CD4-positive, alpha-beta memory T cell (primary cell): ENCODE results near the gene NBAS. TPM values are rescaled to one million over a fixed set of nuclear protein-coding genes. Genes with fewer than 3 reads are reported as not detected.

Experiments
- CTCF ChIA-PET: fragments of 350-600 bp; sonication (Branson Sonifier 250); formaldehyde crosslinking; loops from one replicate; lab custom pipeline; 2021; ENCODE audit warnings: inconsistent platforms; ENCODE audit not compliant: partially characterized antibody; lab: Charles Lee
- POLR2A ChIA-PET: fragments of 350-600 bp; sonication (Branson Sonifier 250); formaldehyde crosslinking; loops from one replicate; lab custom pipeline; 2021; ENCODE audit not compliant: partially characterized antibody; lab: Charles Lee
- DNase-seq, 5 donors: peaks; one replicate each; pipeline versions ENCODE4 v3.0.0 to v3.0.0-alpha.2; 2020 to 2022; ENCODE audit warnings: mixed read lengths in 1 of 5
- H3K27ac ChIP-seq: one replicate; pipeline ENCODE4 v1.7.0; 2013; ENCODE audit warnings: low read depth, low read length
- H3K27me3 ChIP-seq: 2 replicates; pipeline ENCODE4 v1.7.0; 2013; ENCODE audit warnings: mild to moderate bottlenecking, low read length, moderate library complexity; ENCODE audit not compliant: insufficient read depth
- H3K36me3 ChIP-seq: 2 replicates; pipeline ENCODE4 v1.7.0; 2013; ENCODE audit warnings: mild to moderate bottlenecking, low read length, moderate library complexity; ENCODE audit not compliant: insufficient read depth
- H3K4me1 ChIP-seq: 2 replicates; pipeline ENCODE4 v1.7.0; 2013; ENCODE audit warnings: mild to moderate bottlenecking, low read length, moderate library complexity; ENCODE audit not compliant: insufficient read depth
- H3K4me3 ChIP-seq, 2 donors: one replicate each; pipeline ENCODE4 v1.7.0; 2013; ENCODE audit warnings: low read length in 2 of 2, mild to moderate bottlenecking in 1 of 2
- H3K9me3 ChIP-seq, 2 donors: one replicate each; pipeline ENCODE4 v1.7.0; 2013; ENCODE audit warnings: low read length in 2 of 2, control low read depth in 1 of 2; ENCODE audit not compliant: control insufficient read depth in 1 of 2
- H3K27ac Mint-ChIP-seq, 7 donors: one replicate each; pipeline ENCODE4 v1.8.0; 2020 to 2021; ENCODE audit warnings: mixed read lengths in 7 of 7, mild to moderate bottlenecking in 6 of 7, inconsistent platforms in 3 of 7, moderate library complexity in 3 of 7
- H3K27me3 Mint-ChIP-seq, 2 donors: one replicate each; pipeline ENCODE4 v1.8.0; 2020 to 2021; ENCODE audit warnings: mixed read lengths in 2 of 2
- H3K36me3 Mint-ChIP-seq, 2 donors: one replicate each; pipeline ENCODE4 v1.8.0; 2020 to 2021; ENCODE audit warnings: mixed read lengths in 2 of 2, inconsistent platforms in 1 of 2, mild to moderate bottlenecking in 1 of 2
- H3K4me1 Mint-ChIP-seq, 4 donors: one replicate each; pipeline ENCODE4 v1.8.0; 2020 to 2021; ENCODE audit warnings: mixed read lengths in 4 of 4, mild to moderate bottlenecking in 1 of 4
- H3K4me3 Mint-ChIP-seq, 8 donors: one replicate each; pipeline ENCODE4 v1.8.0; 2020 to 2021; ENCODE audit warnings: mixed read lengths in 8 of 8, mild to moderate bottlenecking in 7 of 8, moderate library complexity in 6 of 8, inconsistent platforms in 3 of 8
- H3K9me3 Mint-ChIP-seq, 8 donors: one replicate each; pipeline ENCODE4 v1.8.0; 2020 to 2021; ENCODE audit warnings: mixed read lengths in 8 of 8, mild to moderate bottlenecking in 5 of 8, inconsistent platforms in 3 of 8, moderate library complexity in 1 of 8
- intact Hi-C: fragments of 100-400 bp; cut with micrococcal nuclease; formaldehyde crosslinking; loops from one replicate; pipeline ENCODE4 v1.15.1; 2023
- polyA plus RNA-seq, 2 donors: library from polyadenylated mRNA; unstranded; fragments of 300-500 nt; fragmentation: Illumina TruSeq; gene quantifications; one replicate each; pipeline ENCODE4 v1.2.3, GENCODE V29; 2021
- total RNA-seq, 2 experiments: library from RNA; stranded (reverse); gene quantifications; one replicate each; pipeline ENCODE4 v1.2.3, GENCODE V29; 2021

The NBAS gene
- total and polyA plus RNA-seq, 4 experiments from 2014 or later: 16.1 to 37.0 (median 27.1) TPM

- no peak overlapping the region for H3K4me3 Mint-ChIP-seq
- peak overlapping the region in 1 of 7 donors; percentile 31 for H3K27ac Mint-ChIP-seq
- no peaks in the 10 kb centered on the region for H3K4me1 ChIP-seq
- peaks cover 92% of the 10 kb centered on the region for H3K36me3 ChIP-seq
- H3K27me3 ChIP-seq: no peaks in the 10 kb centered on the region
- H3K27me3 Mint-ChIP-seq: no peaks in the 10 kb centered on the region
- peaks cover 0 to 8% (median 3%) of the 10 kb centered on the region in 4 donors for H3K4me1 Mint-ChIP-seq
- ChIA-PET POLR2A (no interaction called here), CTCF (no interaction called here)
- intact Hi-C loops: no loop called here
- no peaks in the 10 kb centered on the region for H3K9me3 ChIP-seq
- no peak overlapping the region for H3K27ac ChIP-seq
- DNase-seq: no peak
- H3K36me3 Mint-ChIP-seq: peaks cover 76 to 84% of the 10 kb centered on the region in 2 donors
- H3K4me3 ChIP-seq: no peak overlapping the region
- no peaks in the 10 kb centered on the region for H3K9me3 Mint-ChIP-seq
These were observed 44.6 kb upstream of the NBAS start for GRCh38 chr2:15605721-15606120.

GRCh38 chr2:15603948-15604347 lies 42.8 kb upstream of the NBAS start:
- ChIA-PET POLR2A (no interaction called here), CTCF (interaction anchor here (0.8 kb wide), 1 partner anchor 27 kb away, joined by 3 read pairs; no protein-coding TSS in a partner anchor)
- Mint-ChIP-seq H3K4me3 (no peak overlapping the region), H3K27me3 (no peaks in the 10 kb centered on the region), H3K36me3 (peaks cover 61 to 82% of the 10 kb centered on the region in 2 donors), H3K9me3 (no peaks in the 10 kb centered on the region), H3K27ac (no peak overlapping the region), H3K4me1 (peaks cover 0 to 7% (median 3%) of the 10 kb centered on the region in 4 donors)
- no peaks in the 10 kb centered on the region for H3K4me1 ChIP-seq
- no peak for DNase-seq
- H3K36me3 ChIP-seq: peaks cover 89% of the 10 kb centered on the region
- H3K27ac ChIP-seq: no peak overlapping the region
- no peak overlapping the region for H3K4me3 ChIP-seq
- no peaks in the 10 kb centered on the region for H3K27me3 ChIP-seq
- no peaks in the 10 kb centered on the region for H3K9me3 ChIP-seq
- intact Hi-C loops: no loop called here

GRCh38 chr2:15603044-15603765 lies 42.1 kb upstream of the NBAS start:
- Histone ChIP-seq H3K9me3 (no peaks in the 10 kb centered on the region), H3K36me3 (peaks cover 91% of the 10 kb centered on the region), H3K4me1 (no peaks in the 10 kb centered on the region), H3K4me3 (no peak overlapping the region), H3K27ac (no peak overlapping the region), H3K27me3 (no peaks in the 10 kb centered on the region)
- Mint-ChIP-seq H3K27ac (peak overlapping the region in 1 of 7 donors; percentile 37), H3K4me1 (peaks cover 0 to 8% (median 3%) of the 10 kb centered on the region in 4 donors), H3K9me3 (no peaks in the 10 kb centered on the region), H3K36me3 (peaks cover 66 to 87% of the 10 kb centered on the region in 2 donors), H3K4me3 (no peak overlapping the region), H3K27me3 (no peaks in the 10 kb centered on the region)
- POLR2A ChIA-PET: interaction anchor here (1.5 kb wide), 1 partner anchor 11 kb away, joined by 5 read pairs; no protein-coding TSS in a partner anchor
- no peak for DNase-seq
- intact Hi-C loops: no loop called here
- CTCF ChIA-PET: no interaction called here

- H3K4me1 ChIP-seq: no peaks in the 10 kb centered on the region
- peak overlapping the region in 2 of 7 donors; percentile 24 to 64 for H3K27ac Mint-ChIP-seq
- H3K36me3 ChIP-seq: peaks cover 89% of the 10 kb centered on the region
- no peaks in the 10 kb centered on the region for H3K9me3 Mint-ChIP-seq
- H3K4me3 Mint-ChIP-seq: no peak overlapping the region
- no peaks in the 10 kb centered on the region for H3K27me3 Mint-ChIP-seq
- intact Hi-C loops: no loop called here
- no peak overlapping the region for H3K4me3 ChIP-seq
- no peak for DNase-seq
- CTCF ChIA-PET: no interaction called here
- no peaks in the 10 kb centered on the region for H3K27me3 ChIP-seq
- no peak overlapping the region for H3K27ac ChIP-seq
- H3K4me1 Mint-ChIP-seq: peaks cover 0 to 8% (median 3%) of the 10 kb centered on the region in 4 donors
- peaks cover 66 to 83% of the 10 kb centered on the region in 2 donors for H3K36me3 Mint-ChIP-seq
- POLR2A ChIA-PET: interaction anchor here (1.5 kb wide), 1 partner anchor 10 kb away, joined by 5 read pairs; no protein-coding TSS in a partner anchor
- no peaks in the 10 kb centered on the region for H3K9me3 ChIP-seq
These were observed 41.3 kb upstream of the NBAS start for GRCh38 chr2:15602393-15602792.

- peaks cover 66 to 84% of the 10 kb centered on the region in 2 donors for H3K36me3 Mint-ChIP-seq
- H3K4me1 Mint-ChIP-seq: peaks cover 0 to 10% (median 4%) of the 10 kb centered on the region in 4 donors
- intact Hi-C loops: no loop called here
- no peak overlapping the region for H3K27ac Mint-ChIP-seq
- POLR2A ChIA-PET: interaction anchor here (0.8 to 1.5 kb wide), 2 partner anchors 9 to 10 kb away, joined by 3 to 5 read pairs; partner anchors contain the start of gene DDX1
- Histone ChIP-seq H3K9me3 (no peaks in the 10 kb centered on the region), H3K27me3 (no peaks in the 10 kb centered on the region), H3K4me1 (no peaks in the 10 kb centered on the region), H3K27ac (no peak overlapping the region), H3K36me3 (peaks cover 89% of the 10 kb centered on the region), H3K4me3 (no peak overlapping the region)
- DNase-seq: no peak
- CTCF ChIA-PET: no interaction called here
- no peak overlapping the region for H3K4me3 Mint-ChIP-seq
- no peaks in the 10 kb centered on the region for H3K9me3 Mint-ChIP-seq
- no peaks in the 10 kb centered on the region for H3K27me3 Mint-ChIP-seq
These were observed 40.5 kb upstream of the NBAS start for GRCh38 chr2:15601681-15602080.

GRCh38 chr2:15599994-15600393 lies 38.9 kb upstream of the NBAS start:
- peaks cover 88% of the 10 kb centered on the region for H3K36me3 ChIP-seq
- no peak overlapping the region for H3K27ac ChIP-seq
- H3K4me1 ChIP-seq: no peaks in the 10 kb centered on the region
- H3K4me3 Mint-ChIP-seq: no peak overlapping the region
- H3K27ac Mint-ChIP-seq: no peak overlapping the region
- DNase-seq: no peak
- ChIA-PET CTCF (no interaction called here), POLR2A (interaction anchor here (1.0 kb wide), 1 partner anchor 8 kb away, joined by 3 read pairs; the partner anchor contains the start of gene DDX1)
- no peaks in the 10 kb centered on the region for H3K9me3 ChIP-seq
- H3K27me3 Mint-ChIP-seq: no peaks in the 10 kb centered on the region
- no peak overlapping the region for H3K4me3 ChIP-seq
- peaks cover 70 to 83% of the 10 kb centered on the region in 2 donors for H3K36me3 Mint-ChIP-seq
- H3K9me3 Mint-ChIP-seq: no peaks in the 10 kb centered on the region
- intact Hi-C loops: no loop called here
- H3K4me1 Mint-ChIP-seq: peaks cover 0 to 16% (median 14%) of the 10 kb centered on the region in 4 donors
- H3K27me3 ChIP-seq: no peaks in the 10 kb centered on the region

GRCh38 chr2:15596968-15597367 lies 35.8 kb upstream of the NBAS start:
- Mint-ChIP-seq H3K27me3 (no peaks in the 10 kb centered on the region), H3K4me1 (peaks cover 26 to 37% (median 27%) of the 10 kb centered on the region in 4 donors), H3K4me3 (no peak overlapping the region), H3K36me3 (peaks cover 48 to 56% of the 10 kb centered on the region in 2 donors), H3K9me3 (no peaks in the 10 kb centered on the region), H3K27ac (peak overlapping the region in 1 of 7 donors; percentile 48)
- Histone ChIP-seq H3K4me3 (no peak overlapping the region), H3K4me1 (peaks cover 23% of the 10 kb centered on the region), H3K36me3 (peaks cover 60% of the 10 kb centered on the region), H3K9me3 (no peaks in the 10 kb centered on the region), H3K27ac (no peak overlapping the region), H3K27me3 (no peaks in the 10 kb centered on the region)
- CTCF ChIA-PET: interaction anchor here (2.3 kb wide), 1 partner anchor 20 kb away, joined by 6 read pairs; no protein-coding TSS in a partner anchor
- POLR2A ChIA-PET: no interaction called here
- intact Hi-C loops: no loop called here
- DNase-seq: no peak
